Natural killer cell (primary cell): ENCODE data around the gene RAB44. TPM values are rescaled to one million over a fixed set of nuclear protein-coding genes. Genes with fewer than 3 reads are reported as not detected.
A peak's percentile ranks its signal among the peaks of the same experiment; 100 is the strongest.

Experiments
- ATAC-seq, 3 donors: fragments of 150-1000 bp in 2 of 3; fragments of 200-7000 bp in 1 of 3; cut with Tn5 transposase; 1 replicate in 1 of 3; 2 replicates in 2 of 3; pipeline ENCODE4 v1.10.0; 2021; ENCODE audit warnings: mild to moderate bottlenecking in 2 of 3, moderate library complexity in 2 of 3
- DNase-seq, 2 donors: peaks; one replicate each; pipeline versions ENCODE4 v3.0.0 to v3.0.0-alpha.2; 2013 to 2021; ENCODE audit warnings: mixed read lengths in 1 of 2
- H3K27ac ChIP-seq: one replicate; pipeline ENCODE4 v1.5.1; 2013; ENCODE audit warnings: mild to moderate bottlenecking, low read length
- H3K27me3 ChIP-seq: one replicate; pipeline ENCODE4 v1.6.1; 2013; ENCODE audit warnings: low read length; ENCODE audit not compliant: control insufficient read depth, insufficient read depth
- H3K36me3 ChIP-seq: one replicate; pipeline ENCODE4 v1.6.1; 2013; ENCODE audit warnings: low read length; ENCODE audit not compliant: control insufficient read depth, insufficient read depth
- H3K4me1 ChIP-seq: one replicate; pipeline ENCODE4 v1.6.1; 2013; ENCODE audit warnings: low read length; ENCODE audit not compliant: control insufficient read depth, insufficient read depth
- H3K4me3 ChIP-seq: one replicate; pipeline ENCODE4 v1.5.1; 2013; ENCODE audit warnings: low read length
- H3K9me3 ChIP-seq: one replicate; pipeline ENCODE4 v1.6.1; 2013; ENCODE audit warnings: low read length; ENCODE audit not compliant: control insufficient read depth, insufficient read depth
- H3K27ac Mint-ChIP-seq, 2 donors: one replicate each; pipeline ENCODE4 v1.8.0; 2022; ENCODE audit warnings: mild to moderate bottlenecking in 2 of 2, mixed read lengths in 2 of 2, moderate library complexity in 1 of 2
- H3K27me3 Mint-ChIP-seq, 2 donors: one replicate each; pipeline ENCODE4 v1.8.0; 2022; ENCODE audit warnings: low read depth in 2 of 2, mixed read lengths in 2 of 2
- H3K36me3 Mint-ChIP-seq: one replicate; pipeline ENCODE4 v1.8.0; 2022; ENCODE audit warnings: mixed read lengths
- H3K4me1 Mint-ChIP-seq, 2 donors: one replicate each; pipeline ENCODE4 v1.8.0; 2022; ENCODE audit warnings: mixed read lengths in 2 of 2
- H3K4me3 Mint-ChIP-seq: one replicate; pipeline ENCODE4 v1.8.0; 2022; ENCODE audit warnings: mild to moderate bottlenecking, moderate library complexity, mixed read lengths
- H3K9me3 Mint-ChIP-seq, 2 donors: one replicate each; pipeline ENCODE4 v1.8.0; 2022; ENCODE audit warnings: mixed read lengths in 2 of 2
- WGBS: methylation state at CpG from one replicate; pipeline ENCODE4 v1.1.7; 2013; ENCODE audit warnings: missing lambda C conversion rate; ENCODE audit not compliant: insufficient coverage; 5-methylcytosine and 5-hydroxymethylcytosine counted together
- intact Hi-C: fragments of 100-400 bp; cut with micrococcal nuclease; formaldehyde crosslinking; loops from one replicate; pipeline ENCODE4 v1.14.2; 2022
- total RNA-seq, 4 donors: library from RNA; stranded (reverse); fragments of 120-200 nt in 1 of 4; gene quantifications; one replicate each; pipeline versions ENCODE4 v1.2.3 to v1.2.4, GENCODE V29; 2013 to 2022
- TF ChIP-seq, protein P1 (sequence below): fragments of 200-600 bp; IDR thresholded peaks from one replicate; pipeline ENCODE4 v1.8.0; 2022; ENCODE audit warnings: antibody characterized with exemption

Gene RAB44
- total RNA-seq, 3 donors from 2014 or later (not counting 1 experiment from before 2014, with no cell fraction given): 0.09 to 12.9 (median 0.70) TPM

DNA sequence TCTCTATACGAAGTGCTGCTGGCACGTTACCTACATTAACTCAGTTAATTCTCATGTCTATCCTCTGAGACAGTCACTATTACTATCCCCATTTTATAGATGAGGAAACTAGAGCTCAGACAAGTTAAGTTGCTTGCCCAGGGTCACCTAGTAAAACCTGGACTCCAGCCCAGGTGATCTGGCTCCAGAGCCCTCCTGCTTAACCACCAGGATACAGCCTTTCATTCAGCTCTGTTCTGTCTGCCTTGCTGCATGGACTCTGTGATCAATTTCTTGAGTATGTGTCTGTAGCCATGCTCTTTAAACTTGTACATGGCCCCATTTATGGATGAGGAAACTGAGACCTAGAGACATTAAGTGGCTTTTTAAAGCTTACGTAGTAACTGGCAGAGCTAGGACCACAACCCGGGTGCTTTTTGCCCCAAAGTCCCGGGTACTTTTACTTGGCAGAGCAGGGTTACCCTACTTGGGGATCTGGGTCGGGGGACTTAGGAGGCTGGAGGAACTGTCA, 14.4 kb upstream of the RAB44 start:
- Mint-ChIP-seq H3K27ac (no peak overlapping the region), H3K9me3 (no peaks in the 10 kb centered on the region), H3K4me3 (no peak overlapping the region), H3K27me3 (peaks cover 0 to 5% of the 10 kb centered on the region in 2 donors), H3K36me3 (no peaks in the 10 kb centered on the region), H3K4me1 (peaks cover 19 to 26% of the 10 kb centered on the region in 2 donors)
- no peak for DNase-seq
- Histone ChIP-seq H3K36me3 (no peaks in the 10 kb centered on the region), H3K9me3 (no peaks in the 10 kb centered on the region), H3K4me1 (peaks cover 68% of the 10 kb centered on the region), H3K27me3 (peaks cover 5% of the 10 kb centered on the region), H3K27ac (peak overlapping the region; percentile 57), H3K4me3 (no peak overlapping the region)
- intact Hi-C loops: loop anchor here (10.0 kb wide), 1 partner anchor 148 kb away; no protein-coding TSS in a partner anchor
- 86% methylated on average over 6 of the region's 6 CpGs for WGBS
- TF ChIP-seq, protein P1, sequence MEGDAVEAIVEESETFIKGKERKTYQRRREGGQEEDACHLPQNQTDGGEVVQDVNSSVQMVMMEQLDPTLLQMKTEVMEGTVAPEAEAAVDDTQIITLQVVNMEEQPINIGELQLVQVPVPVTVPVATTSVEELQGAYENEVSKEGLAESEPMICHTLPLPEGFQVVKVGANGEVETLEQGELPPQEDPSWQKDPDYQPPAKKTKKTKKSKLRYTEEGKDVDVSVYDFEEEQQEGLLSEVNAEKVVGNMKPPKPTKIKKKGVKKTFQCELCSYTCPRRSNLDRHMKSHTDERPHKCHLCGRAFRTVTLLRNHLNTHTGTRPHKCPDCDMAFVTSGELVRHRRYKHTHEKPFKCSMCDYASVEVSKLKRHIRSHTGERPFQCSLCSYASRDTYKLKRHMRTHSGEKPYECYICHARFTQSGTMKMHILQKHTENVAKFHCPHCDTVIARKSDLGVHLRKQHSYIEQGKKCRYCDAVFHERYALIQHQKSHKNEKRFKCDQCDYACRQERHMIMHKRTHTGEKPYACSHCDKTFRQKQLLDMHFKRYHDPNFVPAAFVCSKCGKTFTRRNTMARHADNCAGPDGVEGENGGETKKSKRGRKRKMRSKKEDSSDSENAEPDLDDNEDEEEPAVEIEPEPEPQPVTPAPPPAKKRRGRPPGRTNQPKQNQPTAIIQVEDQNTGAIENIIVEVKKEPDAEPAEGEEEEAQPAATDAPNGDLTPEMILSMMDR: no peak
- no peak for ATAC-seq

DNA sequence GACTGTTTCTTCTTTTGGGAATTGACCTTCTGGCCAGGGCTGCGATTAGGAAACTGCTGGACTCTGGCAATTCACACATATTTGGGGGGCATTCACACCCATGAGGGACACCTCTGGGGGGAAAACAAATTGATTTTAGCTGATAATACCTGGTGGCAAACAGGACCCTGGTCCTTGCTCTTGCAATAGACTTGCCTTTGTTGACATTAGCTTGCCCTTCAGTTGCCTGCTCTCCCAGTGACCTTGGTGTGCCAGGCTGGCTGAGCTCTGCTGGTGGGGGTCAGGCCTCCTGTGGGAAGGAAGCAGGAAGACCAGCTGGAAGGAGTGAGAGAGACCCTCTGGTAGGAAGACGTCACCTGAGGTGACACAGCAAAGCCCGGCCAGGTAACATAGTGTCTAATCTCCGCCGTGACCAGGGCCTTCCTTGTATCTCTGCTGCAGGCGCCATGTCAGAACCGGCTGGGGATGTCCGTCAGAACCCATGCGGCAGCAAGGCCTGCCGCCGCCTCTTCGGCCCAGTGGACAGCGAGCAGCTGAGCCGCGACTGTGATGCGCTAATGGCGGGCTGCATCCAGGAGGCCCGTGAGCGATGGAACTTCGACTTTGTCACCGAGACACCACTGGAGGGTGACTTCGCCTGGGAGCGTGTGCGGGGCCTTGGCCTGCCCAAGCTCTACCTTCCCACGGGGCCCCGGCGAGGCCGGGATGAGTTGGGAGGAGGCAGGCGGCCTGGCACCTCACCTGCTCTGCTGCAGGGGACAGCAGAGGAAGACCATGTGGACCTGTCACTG, 13.8 kb upstream of the RAB44 start:
- Histone ChIP-seq H3K27me3 (peaks cover 5% of the 10 kb centered on the region), H3K27ac (peak overlapping the region; percentile 57), H3K4me3 (no peak overlapping the region), H3K9me3 (no peaks in the 10 kb centered on the region), H3K36me3 (no peaks in the 10 kb centered on the region), H3K4me1 (peaks cover 62% of the 10 kb centered on the region)
- DNase-seq (no peak), ATAC-seq (no peak)
- 97% methylated on average over 29 of the region's 29 CpGs for WGBS
- peaks cover 0 to 3% of the 10 kb centered on the region in 2 donors for H3K27me3 Mint-ChIP-seq
- no peaks in the 10 kb centered on the region for H3K36me3 Mint-ChIP-seq
- H3K4me3 Mint-ChIP-seq: no peak overlapping the region
- intact Hi-C loops: loop anchor here (10.0 kb wide), 1 partner anchor 149 kb away; no protein-coding TSS in a partner anchor
- no peaks in the 10 kb centered on the region for H3K9me3 Mint-ChIP-seq
- peaks cover 13 to 19% of the 10 kb centered on the region in 2 donors for H3K4me1 Mint-ChIP-seq
- H3K27ac Mint-ChIP-seq: no peak overlapping the region
- TF ChIP-seq, protein P1: no peak

DNA sequence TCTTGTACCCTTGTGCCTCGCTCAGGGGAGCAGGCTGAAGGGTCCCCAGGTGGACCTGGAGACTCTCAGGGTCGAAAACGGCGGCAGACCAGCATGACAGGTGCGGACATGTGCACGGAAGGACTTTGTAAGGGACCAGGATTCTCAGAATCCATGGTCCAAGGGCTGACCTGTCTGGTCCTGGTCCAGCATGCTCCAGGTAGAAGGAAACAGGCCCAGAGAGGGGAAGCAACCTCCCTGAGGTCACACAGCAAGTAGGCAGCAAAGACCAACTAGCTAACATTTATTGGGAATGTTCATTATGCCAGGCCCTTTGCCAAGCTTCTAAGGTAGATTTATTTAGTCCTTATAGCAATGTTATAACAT, 13.2 kb upstream of the RAB44 start:
- H3K36me3 Mint-ChIP-seq: no peaks in the 10 kb centered on the region
- Histone ChIP-seq H3K4me1 (peaks cover 56% of the 10 kb centered on the region), H3K4me3 (no peak overlapping the region), H3K27ac (no peak overlapping the region), H3K36me3 (no peaks in the 10 kb centered on the region), H3K27me3 (peaks cover 2% of the 10 kb centered on the region), H3K9me3 (no peaks in the 10 kb centered on the region)
- TF ChIP-seq, protein P1: no peak
- WGBS: 92% methylated on average over 6 of the region's 6 CpGs
- no peaks in the 10 kb centered on the region for H3K9me3 Mint-ChIP-seq
- ATAC-seq (no peak), DNase-seq (no peak)
- H3K27me3 Mint-ChIP-seq: peaks cover 0 to 3% of the 10 kb centered on the region in 2 donors
- no peak overlapping the region for H3K4me3 Mint-ChIP-seq
- intact Hi-C loops: loop anchor here (10.0 kb wide), 1 partner anchor 150 kb away; no protein-coding TSS in a partner anchor
- peaks cover 12 to 17% of the 10 kb centered on the region in 2 donors for H3K4me1 Mint-ChIP-seq
- H3K27ac Mint-ChIP-seq: no peak overlapping the region
